ENCODE data around the gene SYNPR.

Gene SYNPR

DNA sequence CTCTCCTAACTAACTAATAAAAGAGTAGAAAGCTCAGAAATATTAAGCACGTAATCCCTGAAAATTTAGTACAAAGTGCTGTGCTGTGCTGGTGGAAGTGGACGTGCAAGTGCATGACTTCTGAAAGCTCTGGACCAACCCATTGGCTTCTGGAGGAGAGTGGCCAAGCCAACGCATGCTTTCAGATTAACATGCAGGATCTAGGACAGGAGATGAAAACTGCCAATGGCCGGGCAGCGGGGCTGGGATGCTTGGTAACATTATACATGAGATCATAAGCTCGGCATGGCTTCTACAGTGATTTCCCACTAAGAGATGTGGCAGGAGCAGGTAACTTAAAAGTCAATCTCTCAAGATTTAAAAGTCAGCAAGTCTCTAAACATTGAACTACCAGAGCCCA is 203.5 kb downstream of the SYNPR start:
- H3F3A ChIP-seq (ENCODE audit: insufficient read depth, low read length) = no peaks in the 10 kb centered on the region
- no peaks in the 10 kb centered on the region for H3K9me2 ChIP-seq (replicated peaks; ENCODE audit: insufficient read depth, low read length)
- no peak overlapping the region for H2AFZ ChIP-seq (ENCODE audit: low read length)
- H4K20me1 ChIP-seq (ENCODE audit: insufficient read depth, low read length) = no peaks in the 10 kb centered on the region
- no peak overlapping the region for H3K27ac ChIP-seq (ENCODE audit: low read length)
- H3K4me1 ChIP-seq (ENCODE audit: low read length) = no peaks in the 10 kb centered on the region
- H3K4me3 ChIP-seq (ENCODE audit: low read length) = no peak overlapping the region
- no peak overlapping the region for H3K4me2 ChIP-seq (ENCODE audit: low read depth, low read length)
- H3K9ac ChIP-seq (ENCODE audit: low read length) = no peak overlapping the region
- H3K79me2 ChIP-seq (ENCODE audit: low read length) = no peaks in the 10 kb centered on the region
- no peak for DNase-seq
- TF ChIP-seq EZH2 (optimal IDR thresholded peaks at IDR 0.05; ENCODE audit: low read depth, low read length) = no peak
- TF ChIP-seq, protein P1, sequence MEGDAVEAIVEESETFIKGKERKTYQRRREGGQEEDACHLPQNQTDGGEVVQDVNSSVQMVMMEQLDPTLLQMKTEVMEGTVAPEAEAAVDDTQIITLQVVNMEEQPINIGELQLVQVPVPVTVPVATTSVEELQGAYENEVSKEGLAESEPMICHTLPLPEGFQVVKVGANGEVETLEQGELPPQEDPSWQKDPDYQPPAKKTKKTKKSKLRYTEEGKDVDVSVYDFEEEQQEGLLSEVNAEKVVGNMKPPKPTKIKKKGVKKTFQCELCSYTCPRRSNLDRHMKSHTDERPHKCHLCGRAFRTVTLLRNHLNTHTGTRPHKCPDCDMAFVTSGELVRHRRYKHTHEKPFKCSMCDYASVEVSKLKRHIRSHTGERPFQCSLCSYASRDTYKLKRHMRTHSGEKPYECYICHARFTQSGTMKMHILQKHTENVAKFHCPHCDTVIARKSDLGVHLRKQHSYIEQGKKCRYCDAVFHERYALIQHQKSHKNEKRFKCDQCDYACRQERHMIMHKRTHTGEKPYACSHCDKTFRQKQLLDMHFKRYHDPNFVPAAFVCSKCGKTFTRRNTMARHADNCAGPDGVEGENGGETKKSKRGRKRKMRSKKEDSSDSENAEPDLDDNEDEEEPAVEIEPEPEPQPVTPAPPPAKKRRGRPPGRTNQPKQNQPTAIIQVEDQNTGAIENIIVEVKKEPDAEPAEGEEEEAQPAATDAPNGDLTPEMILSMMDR (IDR thresholded peaks at IDR 0.05; ENCODE audit: low read length) = no peak
- TF ChIP-seq EZH2phosphoT487 (IDR thresholded peaks at IDR 0.05; ENCODE audit: low read length) = no peak
- H3K36me3 ChIP-seq (replicated peaks; ENCODE audit: insufficient read depth, low read length) = no peaks in the 10 kb centered on the region
- H3K27me3 ChIP-seq (replicated peaks; ENCODE audit: insufficient read depth, low read length) = no peaks in the 10 kb centered on the region
- H3K9me3 ChIP-seq (replicated peaks; ENCODE audit: insufficient read depth, low read length) = no peaks in the 10 kb centered on the region

DNA sequence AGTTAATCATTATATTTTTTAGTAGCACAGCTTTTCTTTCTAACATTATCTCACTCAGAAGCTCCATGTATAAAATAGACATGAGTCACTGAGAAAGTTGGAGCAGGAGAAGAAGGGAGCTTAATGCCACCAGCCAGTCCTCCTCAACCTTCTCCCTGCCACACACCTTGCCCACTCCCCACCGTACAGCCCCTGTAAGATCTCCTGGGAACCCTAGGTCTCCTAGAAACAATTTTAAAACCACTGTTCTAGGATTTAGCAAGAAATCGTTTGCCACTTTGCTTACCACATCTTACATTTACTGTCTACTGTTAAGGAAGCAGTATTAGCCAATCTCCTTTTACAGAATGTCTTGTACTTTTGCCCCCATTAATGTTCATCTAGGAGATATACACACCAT is 204.2 kb downstream of the SYNPR start:
- Histone ChIP-seq H4K20me1 (ENCODE audit: insufficient read depth, low read length) (no peaks in the 10 kb centered on the region), H3K36me3 (replicated peaks; ENCODE audit: insufficient read depth, low read length) (no peaks in the 10 kb centered on the region), H3K9ac (ENCODE audit: low read length) (no peak overlapping the region), H3K4me2 (ENCODE audit: low read depth, low read length) (no peak overlapping the region), H3K79me2 (ENCODE audit: low read length) (no peaks in the 10 kb centered on the region), H3K9me2 (replicated peaks; ENCODE audit: insufficient read depth, low read length) (no peaks in the 10 kb centered on the region), H3K4me1 (ENCODE audit: low read length) (no peaks in the 10 kb centered on the region), H3K27me3 (replicated peaks; ENCODE audit: insufficient read depth, low read length) (no peaks in the 10 kb centered on the region), H3K4me3 (ENCODE audit: low read length) (no peak overlapping the region), H2AFZ (ENCODE audit: low read length) (no peak overlapping the region), H3F3A (ENCODE audit: insufficient read depth, low read length) (no peaks in the 10 kb centered on the region), H3K9me3 (replicated peaks; ENCODE audit: insufficient read depth, low read length) (no peaks in the 10 kb centered on the region), H3K27ac (ENCODE audit: low read length) (no peak overlapping the region)
- TF ChIP-seq EZH2phosphoT487 (IDR thresholded peaks at IDR 0.05; ENCODE audit: low read length) = no peak
- no peak for TF ChIP-seq EZH2 (optimal IDR thresholded peaks at IDR 0.05; ENCODE audit: low read depth, low read length)
- TF ChIP-seq, protein P1 (IDR thresholded peaks at IDR 0.05; ENCODE audit: low read length) = no peak
- no peak for DNase-seq

DNA sequence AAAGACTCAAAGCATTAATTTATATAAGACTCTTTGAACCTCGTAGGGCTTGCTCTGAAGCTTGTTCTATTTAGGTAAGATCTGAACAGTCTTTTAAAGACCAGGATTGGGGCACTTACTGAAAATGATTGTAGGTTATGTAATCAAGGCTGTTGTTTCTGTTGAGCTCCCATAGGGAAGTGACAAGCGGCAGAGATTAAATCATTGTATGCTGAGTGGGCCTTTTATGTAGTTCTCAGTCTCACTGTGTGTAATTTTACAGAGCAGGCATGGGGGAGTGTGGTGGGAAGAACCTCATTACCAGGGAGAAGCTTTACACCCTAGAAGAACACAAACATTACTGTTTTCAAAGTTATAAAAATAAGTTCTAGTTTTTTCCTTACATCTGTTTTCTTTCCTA is 214.4 kb downstream of the SYNPR start:
- Histone ChIP-seq H3K4me2 (ENCODE audit: low read depth, low read length) (no peak overlapping the region), H2AFZ (ENCODE audit: low read length) (no peak overlapping the region), H3K27me3 (replicated peaks; ENCODE audit: insufficient read depth, low read length) (no peaks in the 10 kb centered on the region), H3K79me2 (ENCODE audit: low read length) (no peaks in the 10 kb centered on the region), H3F3A (ENCODE audit: insufficient read depth, low read length) (no peaks in the 10 kb centered on the region), H3K4me3 (ENCODE audit: low read length) (no peak overlapping the region), H3K27ac (ENCODE audit: low read length) (no peak overlapping the region), H3K9ac (ENCODE audit: low read length) (no peak overlapping the region), H3K9me2 (replicated peaks; ENCODE audit: insufficient read depth, low read length) (no peaks in the 10 kb centered on the region), H4K20me1 (ENCODE audit: insufficient read depth, low read length) (no peaks in the 10 kb centered on the region), H3K36me3 (replicated peaks; ENCODE audit: insufficient read depth, low read length) (no peaks in the 10 kb centered on the region), H3K9me3 (replicated peaks; ENCODE audit: insufficient read depth, low read length) (no peaks in the 10 kb centered on the region), H3K4me1 (ENCODE audit: low read length) (no peaks in the 10 kb centered on the region)
- no peak for DNase-seq
- TF ChIP-seq, protein P1 (IDR thresholded peaks at IDR 0.05; ENCODE audit: low read length) = no peak
- TF ChIP-seq EZH2 (optimal IDR thresholded peaks at IDR 0.05; ENCODE audit: low read depth, low read length) (no peak), EZH2phosphoT487 (IDR thresholded peaks at IDR 0.05; ENCODE audit: low read length) (no peak)

Measured in MM.1S (cell line).